Stimulated activated CD8-positive, alpha-beta memory T cell treated with anti-CD3 and anti-CD28 coated beads, Interleukin-12 subunit alpha, Interleukin-12 subunit beta, amount 100 ng/mL, for 24 hours (primary cell): ENCODE data around the gene RPAP3.
"Not testable (repeated sequence)": the region's sequence is repeated elsewhere in the genome, so short reads cannot be mapped to it uniquely, and the experiment has no call there.

Experiments used
- DNase-seq: peaks from one replicate; pipeline ENCODE4 v3.0.0-alpha.2; 2020; ENCODE audit errors: extremely low read depth

RPAP3 gene

DNA sequence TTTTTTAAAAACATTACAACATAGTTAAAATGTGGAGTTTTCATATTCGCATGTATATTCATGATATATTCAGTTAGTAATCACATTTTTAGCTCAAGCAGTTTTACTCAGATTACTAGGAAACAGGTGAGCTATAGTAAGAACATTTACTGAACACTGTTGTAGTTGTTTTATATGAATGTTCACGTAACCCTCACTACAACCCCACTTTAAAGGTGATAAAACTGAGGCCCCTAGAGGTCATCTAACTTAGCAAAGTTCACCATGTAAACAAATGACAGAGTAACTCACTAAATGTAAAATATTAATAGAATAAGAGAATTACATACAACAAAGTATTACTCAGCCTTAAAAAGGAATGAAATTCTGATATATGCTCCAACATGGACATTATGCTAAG, 26.0 kb downstream of the RPAP3 start:
- no peak for DNase-seq

DNA sequence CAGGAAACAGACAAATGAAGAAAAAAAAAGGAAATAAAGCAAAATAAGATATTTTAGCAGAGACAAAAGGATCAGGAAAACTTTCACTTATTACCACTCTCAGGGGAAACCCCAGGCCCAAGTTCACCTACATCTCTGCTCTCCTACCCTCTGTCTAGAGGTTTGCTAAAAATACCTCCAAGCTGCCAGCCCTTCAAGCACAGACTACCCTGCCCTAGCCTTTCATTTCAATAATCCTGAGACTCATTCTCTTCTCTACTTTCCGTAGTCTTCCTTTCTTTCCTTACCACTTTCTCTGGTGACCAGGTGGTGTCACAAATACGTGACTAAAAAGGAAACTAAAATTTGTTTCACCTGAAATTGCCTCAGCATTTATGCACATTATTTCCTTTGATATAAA, 33.8 kb downstream of the RPAP3 start:
- DNase-seq: no peak

DNA sequence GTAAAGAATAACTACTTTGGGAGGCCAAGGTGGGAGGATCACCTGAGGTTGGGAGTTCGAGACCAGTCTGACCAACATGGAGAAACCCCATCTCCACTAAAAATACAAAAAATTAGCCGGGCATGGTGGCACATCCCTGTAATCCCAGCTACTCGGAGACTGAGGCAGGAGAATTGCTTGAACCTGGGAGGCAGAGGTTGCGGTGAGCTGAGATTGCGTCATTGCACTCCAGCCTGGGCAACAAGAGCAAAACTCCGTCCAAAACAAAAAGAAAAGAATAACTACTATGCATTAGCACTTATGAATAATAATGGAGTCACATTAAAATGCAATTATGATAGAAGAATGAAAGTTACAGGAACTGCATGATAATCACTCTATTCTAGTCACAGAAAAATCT, 37.9 kb downstream of the RPAP3 start:
- DNase-seq: not testable (repeated sequence)

DNA sequence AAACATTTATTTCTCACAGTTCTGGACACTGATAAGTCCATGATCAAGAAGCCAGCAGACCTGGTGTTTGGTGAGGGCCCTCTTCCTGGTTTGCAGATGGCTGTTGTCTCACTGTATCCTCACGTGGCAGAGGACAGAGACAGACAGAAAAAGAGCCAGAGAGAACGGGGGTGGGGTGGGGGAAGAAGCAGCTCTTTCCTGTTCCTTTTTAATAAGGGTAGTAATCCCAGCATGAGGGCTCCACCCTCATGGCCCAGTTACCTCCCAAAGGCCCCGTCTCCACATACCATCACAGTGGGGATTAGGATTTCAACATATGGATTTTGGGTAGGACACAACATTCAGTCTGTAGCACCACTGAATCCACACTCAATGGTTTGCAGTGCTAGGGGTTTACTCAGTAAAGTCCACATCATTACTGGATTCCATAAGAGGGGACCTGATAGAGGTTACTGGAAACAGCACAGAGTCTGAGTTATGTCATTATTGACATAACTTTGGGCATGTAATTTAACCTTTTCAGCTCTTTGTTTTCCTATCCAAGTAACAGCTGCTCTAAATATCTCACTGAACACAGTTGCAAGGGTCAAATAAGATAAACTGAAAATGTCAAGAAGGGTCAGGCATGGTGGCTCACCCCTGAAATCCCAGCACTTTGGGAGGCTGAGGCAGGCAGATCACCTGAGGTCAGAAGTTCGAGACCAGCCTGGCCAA, 53.2 kb downstream of the RPAP3 start:
- no peak for DNase-seq

DNA sequence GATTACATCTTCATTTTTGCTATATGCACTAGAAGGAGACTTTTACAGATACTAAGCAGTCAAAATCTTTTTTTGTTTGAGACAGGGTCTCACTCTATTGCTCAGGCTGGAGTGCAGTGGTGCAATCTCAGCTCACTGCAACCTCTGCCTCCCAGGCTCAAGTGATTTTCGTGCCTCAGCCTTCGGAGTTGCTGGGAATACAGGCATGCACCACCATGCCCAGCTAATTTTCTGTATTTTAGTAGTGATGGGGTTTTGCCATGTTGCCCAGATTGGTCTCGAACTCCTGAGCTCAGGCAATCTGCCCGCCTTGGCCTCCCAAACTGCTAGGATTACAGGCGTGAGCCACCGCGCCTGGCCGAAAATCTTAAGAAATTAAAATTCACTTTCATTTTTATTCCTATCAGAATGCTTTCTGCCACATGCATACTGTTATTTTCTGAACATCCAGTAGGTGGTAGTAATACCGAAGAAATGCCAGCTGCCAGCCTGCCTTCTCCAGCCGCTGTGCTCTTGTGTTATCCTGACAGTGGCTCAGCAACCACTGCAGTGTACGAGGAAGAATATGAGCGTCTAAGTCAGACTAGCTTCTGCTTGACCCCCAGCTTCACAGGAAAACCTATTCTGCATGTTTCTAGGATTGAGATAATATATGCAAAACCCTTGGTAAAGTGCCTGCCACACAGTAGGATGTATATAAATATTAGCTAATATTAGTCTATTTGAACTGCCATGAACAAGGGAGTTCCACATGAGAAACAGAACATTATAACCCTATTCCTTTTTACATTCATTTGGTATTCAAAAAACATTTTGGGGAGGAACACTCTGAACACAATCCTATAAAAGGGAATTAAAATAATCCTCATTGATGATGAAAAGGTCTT, 54.2 kb downstream of the RPAP3 start:
- no peak for DNase-seq

DNA sequence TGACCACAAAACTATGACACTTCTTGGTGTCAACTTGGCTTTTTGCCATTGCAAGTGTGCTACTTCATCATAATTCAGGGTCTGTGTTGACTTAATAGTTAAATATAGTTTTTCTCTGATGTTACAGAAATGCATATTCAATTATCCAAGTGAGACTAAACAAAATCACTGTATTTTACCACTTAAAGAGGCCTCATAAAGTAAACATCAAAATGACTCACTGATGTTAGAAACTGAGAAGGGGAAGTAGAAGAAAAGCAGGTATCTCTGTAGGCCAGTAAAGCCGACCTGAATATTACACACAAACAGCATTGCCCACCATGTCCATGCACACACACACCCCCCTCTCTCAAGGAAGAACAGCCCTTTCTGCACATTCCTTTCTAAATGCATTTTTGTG, 55.4 kb downstream of the RPAP3 start:
- DNase-seq: no peak

DNA sequence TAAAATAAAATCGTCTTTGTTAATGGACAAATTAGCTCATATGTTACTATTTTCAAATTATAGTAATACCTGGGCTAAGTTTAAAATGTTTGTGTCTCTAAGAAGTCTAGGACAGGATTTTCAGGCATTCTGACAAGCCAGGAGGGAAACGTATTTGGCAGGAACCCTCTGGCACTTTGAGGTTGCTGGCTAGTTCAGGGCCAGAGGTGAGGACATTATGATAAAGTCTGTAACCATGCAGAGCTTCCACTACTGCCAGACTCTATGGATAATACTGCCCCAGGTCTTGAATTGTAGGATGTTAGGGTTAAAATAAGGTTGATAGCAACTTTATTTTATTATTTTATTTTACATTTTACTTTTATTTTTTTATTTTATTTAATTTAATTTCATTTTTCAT, 56.4 kb downstream of the RPAP3 start:
- no peak for DNase-seq

DNA sequence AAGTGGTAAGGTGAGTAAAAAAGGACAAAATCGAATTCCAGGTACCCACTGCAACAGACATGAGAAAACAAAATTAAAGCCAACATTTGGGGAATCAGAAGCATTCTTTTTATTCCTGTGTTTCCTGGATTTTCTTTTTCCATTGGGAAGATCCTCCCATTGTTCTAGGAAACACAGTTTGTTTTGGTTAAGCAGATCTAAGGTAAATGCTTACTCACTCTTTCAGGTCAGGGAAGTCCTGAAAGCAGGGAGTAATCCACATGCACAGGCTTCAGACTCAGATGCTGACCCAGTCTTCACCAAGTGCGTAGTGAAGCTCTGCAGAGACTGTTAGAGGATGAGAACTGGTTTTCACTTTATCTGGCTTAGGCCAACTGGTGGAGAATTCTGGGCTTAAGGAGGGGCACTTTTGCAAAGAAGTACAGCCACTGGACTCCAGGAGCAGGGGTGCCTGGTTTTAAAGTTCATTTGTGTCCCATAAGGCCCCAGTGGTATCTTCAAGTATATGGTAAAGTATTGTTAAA, 57.7 kb downstream of the RPAP3 start:
- no peak for DNase-seq

DNA sequence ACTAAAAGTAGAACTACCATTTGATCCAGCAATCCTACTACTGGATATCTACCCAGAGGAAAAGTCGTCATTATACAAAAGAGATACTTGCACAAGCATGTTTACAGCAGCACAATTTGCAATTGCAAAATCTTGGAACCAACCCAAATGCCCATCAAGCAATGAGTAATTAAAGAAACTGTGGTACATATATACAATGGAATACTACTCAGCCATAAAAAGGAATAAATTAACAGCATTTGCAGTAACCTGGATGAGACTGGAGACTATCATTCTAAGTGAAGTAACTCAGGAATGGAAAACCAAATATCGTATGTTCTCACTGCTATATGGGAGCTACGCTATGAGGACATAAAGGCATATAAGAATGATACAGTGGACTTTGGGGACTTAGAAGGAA, 63.5 kb downstream of the RPAP3 start:
- not testable (repeated sequence) for DNase-seq

DNA sequence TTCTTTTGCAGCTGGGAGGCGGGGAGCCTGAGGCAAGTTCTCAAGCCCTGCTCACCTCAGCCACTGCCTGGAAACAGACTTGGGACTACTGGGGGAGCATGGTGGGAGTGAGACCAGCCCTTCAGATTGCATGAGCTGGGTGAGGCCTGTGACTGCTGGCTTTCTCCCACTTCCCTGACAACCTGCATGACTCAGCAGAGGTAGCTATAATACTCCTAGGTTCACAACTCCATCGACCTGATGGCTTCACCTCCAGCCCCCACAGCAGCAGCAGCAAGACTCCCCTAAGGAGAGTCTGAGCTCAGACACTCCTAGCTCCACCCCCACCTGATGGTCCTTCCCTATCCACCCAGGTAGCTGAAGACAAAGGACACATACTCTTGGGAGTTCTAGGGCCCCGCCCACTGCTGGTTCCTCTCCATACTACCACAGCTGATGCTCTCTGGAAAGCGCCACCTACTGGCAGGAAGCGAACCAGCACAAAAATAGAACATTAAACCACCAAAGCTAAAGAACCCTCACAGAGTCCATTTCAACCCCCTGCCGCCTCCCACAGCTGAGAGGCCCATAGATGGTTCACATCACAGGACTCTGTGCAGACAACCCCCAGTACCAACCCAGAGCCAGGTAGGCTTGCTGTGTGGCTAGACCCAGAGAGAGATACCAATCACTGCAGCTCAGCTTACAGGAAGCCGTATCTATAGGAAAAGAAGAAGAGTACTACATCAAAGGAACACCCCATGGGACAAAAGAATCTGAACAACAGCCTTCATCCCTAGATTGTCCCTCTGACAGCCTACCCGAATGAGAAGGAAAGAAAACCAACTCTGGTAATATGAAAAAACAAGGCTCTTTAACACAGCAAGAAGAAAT, 68.7 kb downstream of the RPAP3 start:
- no peak for DNase-seq

DNA sequence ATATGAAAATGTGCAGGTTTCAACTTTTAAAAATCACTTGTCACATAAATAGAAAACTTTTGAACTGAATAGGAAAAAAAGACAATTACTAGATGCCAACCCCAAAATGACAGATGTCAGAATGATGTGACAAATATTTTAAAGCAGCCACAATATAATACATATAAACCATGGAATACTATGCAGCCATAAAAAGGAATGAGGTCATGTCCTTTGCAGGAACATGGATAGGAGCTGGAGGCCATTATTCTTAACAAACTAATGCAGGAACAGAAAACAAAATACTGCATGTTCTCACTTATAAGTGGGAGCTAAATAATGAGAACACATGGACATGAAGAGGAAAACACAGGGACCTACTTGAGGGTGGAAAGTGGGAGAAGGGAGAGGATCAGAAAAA, 70.1 kb downstream of the RPAP3 start:
- not testable (repeated sequence) for DNase-seq

DNA sequence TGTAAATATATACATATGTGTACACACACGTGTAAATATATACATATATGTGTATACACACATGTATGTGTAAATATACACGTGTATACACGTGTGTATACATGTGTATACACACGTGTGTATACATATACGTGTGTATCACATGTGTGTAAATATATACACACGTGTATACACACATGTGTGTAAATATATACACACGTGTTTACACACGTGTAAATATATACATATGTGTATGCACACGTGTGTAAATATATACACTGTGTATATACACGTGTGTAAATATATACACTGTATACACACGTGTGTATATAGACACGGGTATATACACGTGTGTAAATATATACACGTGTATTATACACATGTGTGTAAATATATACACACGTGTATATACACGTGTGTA, 71.7 kb downstream of the RPAP3 start:
- no peak for DNase-seq

DNA sequence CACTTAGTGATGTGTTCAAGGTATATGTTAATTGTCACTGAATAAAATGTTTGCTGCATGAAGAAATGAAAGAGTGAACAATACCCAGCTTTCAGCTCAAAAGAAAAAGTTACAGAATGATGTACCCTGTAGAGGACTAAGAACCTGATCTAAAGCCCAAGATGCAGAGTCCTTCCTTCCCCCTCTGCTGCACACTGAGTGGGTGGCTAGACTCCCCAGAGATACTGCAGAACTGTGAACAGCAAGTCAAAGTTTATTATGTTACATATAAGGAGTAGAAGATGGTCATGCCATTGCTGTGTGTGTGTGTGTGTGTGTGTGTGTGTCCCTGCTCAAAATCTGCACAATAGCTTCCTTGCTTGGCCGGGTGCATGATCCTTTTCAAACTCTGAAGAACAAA, 83.9 kb downstream of the RPAP3 start:
- DNase-seq: no peak

DNA sequence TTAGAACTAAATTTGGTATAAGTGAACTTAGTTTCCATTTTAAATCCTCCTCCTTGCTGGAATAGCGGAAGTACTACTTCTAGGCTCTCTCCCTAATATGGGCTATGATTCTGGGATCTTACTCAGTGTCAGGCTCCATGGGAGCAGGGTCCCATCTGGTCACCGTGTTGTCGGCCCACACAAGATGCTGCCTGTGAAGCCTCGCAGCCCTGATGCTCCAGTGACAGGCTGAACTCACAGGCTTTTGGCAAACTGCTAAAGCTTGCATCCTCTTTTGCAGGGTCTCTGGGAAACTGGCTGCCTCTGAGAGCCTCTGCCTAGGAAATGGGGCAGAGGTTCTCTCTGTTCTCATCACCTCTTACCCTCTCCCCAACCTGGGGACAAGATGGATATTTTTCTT, 88.4 kb downstream of the RPAP3 start:
- DNase-seq: no peak

DNA sequence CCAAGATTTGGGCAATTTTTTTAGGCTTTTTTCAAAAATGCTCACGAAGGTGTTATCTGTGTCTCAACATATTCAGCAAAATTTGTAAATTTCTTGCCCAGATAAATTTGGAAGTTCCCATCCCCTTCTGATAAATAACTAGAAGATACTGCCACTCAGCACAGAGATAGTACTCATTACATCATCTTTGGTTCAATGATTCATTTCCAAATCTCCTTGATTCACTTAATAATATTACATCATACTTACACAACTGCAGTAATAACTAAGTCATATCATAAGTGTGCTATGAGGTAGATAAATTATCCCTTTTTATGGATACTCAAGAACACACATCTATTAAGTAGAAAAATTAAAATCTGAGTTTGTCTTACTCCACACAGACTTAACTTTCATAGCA, 89.4 kb downstream of the RPAP3 start:
- DNase-seq: no peak

DNA sequence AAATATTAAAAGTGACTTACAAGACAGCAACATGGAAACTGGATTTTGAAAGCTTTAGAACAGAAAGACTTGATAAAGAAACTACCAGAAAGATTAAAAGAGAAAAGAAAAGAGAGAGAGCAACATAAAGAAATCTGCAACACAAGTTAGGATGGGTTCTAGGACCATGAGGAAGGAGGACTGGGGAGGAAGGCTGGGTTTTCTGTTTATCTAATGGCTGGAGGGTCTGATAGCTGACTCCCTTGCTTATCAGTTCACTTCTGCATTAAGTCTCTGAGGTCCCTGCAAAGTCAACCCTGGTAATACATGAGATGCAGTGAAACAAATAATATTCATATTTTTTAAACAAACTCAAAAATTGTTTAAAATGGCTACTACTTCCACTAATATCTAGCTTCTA, 90.1 kb downstream of the RPAP3 start:
- DNase-seq: no peak

DNA sequence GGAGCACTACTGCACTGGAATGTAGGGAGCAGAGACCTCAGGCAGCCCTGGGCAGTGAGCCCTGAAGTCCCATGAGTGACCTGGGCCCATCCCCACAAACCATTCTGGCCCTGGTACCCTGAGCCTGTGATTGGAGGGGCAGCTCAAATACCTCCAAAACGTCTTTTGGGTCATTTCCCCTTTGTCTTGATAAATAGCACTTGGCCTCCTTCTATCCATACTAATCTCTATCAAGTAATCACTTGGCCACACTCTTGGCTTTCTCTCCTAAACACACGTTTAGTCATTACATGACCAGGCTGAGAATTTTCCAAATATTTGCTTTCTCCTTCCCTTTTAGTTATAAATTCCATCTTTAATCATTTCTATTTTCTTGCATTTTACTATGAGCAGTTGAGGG, 91.3 kb downstream of the RPAP3 start:
- no peak for DNase-seq

DNA sequence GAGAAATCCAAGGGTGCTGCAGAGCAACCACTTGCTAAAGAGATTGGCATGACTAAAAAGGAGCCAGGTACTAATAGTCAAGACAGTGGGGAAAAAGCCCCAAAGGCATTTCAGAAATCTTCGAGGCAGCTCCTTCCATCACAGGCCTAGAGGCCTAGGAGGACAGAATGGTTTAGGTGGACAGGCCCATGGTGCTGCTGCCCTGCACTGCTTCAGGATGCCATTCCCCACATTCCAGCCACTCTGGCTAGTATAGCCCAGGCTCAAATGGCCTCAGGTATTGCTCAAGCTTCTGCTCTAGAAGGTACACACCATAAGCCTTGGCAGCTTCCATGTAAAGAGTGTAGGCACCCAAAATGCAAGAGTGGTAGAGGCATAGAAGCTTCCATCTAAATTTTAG, 92.9 kb downstream of the RPAP3 start:
- DNase-seq: no peak

DNA sequence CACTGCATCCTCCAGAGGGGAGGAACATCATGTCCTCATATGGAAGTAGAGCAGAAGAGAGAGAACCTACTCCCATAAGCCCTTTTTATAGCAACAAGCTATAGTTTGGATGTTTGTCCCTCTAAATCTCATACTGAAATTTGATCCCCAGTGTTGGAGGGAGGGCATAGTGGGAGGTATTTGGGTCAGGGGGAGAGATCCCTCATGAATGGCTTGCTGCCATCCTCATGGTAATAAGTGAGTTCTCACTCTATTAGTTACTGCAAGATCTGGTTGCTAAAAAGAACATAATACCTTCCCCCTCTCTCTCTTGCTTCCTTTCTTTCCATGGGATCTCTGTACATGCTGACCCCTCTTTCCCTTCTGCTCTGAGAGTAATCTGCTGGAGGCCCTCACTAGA, 93.9 kb downstream of the RPAP3 start:
- no peak for DNase-seq
